Endothelial cell of hepatic sinusoid (primary cell): ENCODE results near the gene ZSWIM7.

Experiments used
- in situ Hi-C: cut with HindIII; loops from 2 replicates; pipeline ENCODE4 v1.10.0; 2017; ENCODE audit warnings: low sequenced_read_pairs

The ZSWIM7 gene, protein sequence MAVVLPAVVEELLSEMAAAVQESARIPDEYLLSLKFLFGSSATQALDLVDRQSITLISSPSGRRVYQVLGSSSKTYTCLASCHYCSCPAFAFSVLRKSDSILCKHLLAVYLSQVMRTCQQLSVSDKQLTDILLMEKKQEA

DNA sequence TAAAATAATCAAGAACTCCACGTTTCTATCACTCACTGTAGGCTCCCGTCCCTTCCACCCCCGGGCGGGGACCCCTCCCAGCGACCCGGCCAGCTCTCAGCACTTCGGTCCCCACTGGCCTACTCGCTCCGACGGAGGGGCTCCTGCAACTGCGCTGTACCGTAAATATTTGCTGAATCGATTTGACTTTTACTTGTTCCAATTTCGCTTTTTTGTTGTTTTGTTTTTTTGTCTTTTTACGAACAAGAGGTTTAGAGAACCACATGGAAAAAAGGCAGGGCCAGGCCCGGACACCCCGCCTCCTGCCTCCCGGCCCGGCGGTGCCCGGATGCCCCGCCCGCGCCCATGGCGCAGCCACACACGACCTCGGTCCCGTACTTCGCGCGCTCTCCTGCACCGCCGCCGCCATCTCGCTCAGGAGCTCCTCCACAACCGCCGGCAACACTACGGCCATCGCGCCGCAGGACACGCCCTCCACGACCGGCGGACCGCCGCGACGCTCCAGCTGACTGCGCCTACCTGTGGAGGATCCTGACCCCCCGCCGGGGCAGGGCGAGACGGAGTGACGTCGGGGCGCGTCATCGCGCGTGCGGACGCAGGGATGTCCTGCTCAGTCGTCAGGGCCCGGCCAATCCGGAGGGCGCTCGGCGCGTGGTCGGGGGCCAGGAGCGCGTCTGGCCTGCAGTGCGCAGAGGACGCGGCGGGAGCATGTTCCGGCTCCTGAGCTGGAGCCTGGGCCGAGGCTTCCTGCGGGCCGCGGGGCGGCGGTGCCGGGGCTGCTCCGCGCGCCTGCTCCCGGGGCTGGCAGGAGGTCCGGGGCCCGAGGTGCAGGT lies at the start of gene ZSWIM7, which contains the start of gene TTC19:
Gene ZSWIM7, minus strand, starts transcription at position 564 of the 833 bp plus-strand sequence. Its CDS starts 110 bp downstream, at position 454.
Gene TTC19, plus strand, starts transcription at position 684 of the 833 bp plus-strand sequence. Its CDS starts 25 bp downstream, at position 709.
- in situ Hi-C loops: no loop called here

DNA sequence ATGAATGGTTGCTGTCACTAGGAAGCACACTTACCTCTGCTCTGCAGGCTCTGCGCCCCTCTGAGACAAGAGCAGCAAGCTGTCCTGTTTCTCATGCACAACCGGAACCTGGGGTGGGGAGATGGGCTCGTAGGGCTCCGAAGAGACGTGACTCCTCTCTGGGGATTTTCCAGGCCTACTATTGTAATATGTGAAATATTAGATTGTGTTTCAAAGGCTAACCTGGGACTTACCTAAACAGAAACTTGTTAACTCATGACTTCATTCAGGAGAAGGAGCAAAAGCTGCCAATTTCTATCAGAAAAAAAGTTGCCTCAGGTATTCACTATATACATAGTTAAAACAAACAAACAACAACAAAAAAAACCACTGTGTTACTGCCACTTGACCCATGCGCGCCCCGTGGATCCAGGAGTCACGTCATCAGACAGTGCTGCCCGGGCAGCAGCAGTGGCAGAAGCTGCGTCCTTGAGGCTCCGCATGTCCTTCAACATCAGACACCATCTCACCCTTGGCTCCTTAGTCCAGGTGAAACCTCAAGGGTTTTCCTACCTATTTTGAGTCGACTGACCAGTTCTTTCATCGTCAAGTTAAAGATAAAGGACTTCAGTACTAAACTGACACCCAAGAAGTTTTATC lies 49.4 kb upstream of the ZSWIM7 start:
- in situ Hi-C loops: no loop called here

DNA sequence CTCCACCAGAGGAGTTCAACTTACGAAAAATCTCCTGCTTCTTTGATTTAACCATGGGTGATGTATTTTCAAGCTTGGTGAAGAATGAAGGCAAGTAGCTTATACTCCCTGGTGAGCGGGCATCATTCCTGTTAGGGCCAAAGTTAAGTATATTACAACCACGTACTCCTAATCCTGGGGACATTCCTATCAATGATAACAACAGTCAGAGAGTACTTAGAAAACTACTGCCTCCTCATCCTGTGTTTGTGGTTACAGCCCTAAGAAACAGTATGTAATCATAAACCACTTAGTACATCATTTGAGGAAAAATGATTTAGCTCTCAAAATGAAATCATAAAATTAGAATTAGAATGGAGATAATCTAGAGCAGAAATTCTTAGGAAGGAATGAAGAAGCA lies 47.5 kb upstream of the ZSWIM7 start:
- in situ Hi-C loops: no loop called here

DNA sequence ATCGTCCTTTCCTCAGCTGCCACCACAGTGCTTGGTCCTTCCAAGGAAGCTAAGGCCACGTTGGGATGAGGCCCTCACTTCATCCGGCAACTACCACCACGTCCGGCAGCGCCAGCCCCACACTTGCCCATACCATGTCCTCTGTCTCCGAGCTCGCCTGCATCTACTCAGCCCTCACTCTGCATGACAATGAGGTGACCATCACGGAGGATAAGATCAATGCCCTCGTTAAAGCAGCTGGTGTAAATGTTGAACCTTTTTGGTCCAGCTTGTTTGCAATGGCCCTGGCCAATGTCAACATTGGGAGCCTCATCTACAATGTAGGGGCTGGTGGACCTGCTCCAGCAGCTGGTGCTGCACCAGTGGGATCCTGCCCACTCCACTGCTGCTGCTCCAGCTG lies 45.0 kb upstream of the ZSWIM7 start:
- in situ Hi-C loops: no loop called here

DNA sequence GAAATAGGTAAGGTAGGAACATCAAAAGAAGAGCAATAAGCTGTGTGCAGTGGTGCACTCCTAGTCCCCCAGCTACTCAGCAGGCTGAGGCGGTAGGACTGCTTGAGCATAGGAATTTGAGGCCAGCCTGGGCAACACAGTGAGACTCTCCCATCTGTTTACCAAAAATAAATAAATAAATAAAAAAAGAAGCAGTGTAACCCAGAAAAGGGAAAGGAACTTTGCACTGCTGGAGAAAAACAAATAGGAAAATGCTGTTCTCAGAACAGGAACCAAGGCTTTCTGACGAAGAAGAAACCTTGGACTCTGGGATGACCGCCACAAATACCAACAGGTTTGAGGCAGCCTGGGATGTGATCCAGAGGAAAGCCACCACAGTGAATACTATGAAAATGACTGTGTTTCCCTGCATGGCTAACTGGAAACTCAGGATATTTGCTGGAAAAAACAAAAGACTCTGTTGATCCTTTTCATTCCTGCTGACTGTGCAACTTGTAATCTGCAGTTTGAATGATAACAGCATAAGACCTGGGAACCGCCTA lies 41.3 kb upstream of the ZSWIM7 start:
- in situ Hi-C loops: no loop called here

DNA sequence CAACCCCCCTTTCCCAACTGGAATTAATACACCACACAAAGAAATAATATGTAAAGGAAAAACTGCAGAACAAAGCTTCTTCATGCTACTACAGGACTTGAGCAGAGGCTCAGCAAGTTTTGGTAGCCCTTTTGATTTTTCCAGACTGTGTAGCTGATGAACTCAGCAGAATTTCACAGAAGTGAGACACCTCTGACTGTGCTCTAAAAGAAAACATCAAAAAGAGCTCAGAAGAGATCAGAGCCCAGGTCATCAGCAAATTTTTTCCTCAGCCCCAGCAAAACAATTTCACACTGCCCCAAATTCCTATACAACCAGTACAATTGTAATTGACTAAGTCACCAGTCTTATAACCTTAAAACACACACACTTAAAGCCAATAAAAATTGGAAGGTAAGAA lies 38.1 kb upstream of the ZSWIM7 start:
- in situ Hi-C loops: loop anchor here (5.0 kb wide), 1 partner anchor 105 kb away; no protein-coding TSS in a partner anchor

DNA sequence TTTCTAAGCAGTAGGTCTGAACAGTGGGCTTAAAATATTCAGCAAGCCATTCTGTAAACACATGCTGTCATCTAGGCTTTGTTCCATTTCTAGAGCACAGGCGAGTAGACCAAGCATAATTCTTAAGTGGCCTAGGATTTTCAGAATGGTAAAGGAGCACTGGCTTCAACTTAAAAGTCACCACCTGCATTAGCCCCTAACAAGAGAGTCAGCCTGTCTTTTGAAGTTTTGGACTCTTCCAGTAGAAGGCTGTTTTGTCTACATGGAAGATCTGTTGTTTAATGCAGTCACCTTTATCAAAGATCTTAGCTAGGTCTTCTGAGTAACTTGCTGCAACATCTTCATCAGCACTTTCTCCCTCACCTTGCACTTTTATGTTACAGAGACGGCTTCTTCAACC lies 36.8 kb upstream of the ZSWIM7 start:
- in situ Hi-C loops: loop anchor here (5.0 kb wide), 1 partner anchor 106 kb away; no protein-coding TSS in a partner anchor

DNA sequence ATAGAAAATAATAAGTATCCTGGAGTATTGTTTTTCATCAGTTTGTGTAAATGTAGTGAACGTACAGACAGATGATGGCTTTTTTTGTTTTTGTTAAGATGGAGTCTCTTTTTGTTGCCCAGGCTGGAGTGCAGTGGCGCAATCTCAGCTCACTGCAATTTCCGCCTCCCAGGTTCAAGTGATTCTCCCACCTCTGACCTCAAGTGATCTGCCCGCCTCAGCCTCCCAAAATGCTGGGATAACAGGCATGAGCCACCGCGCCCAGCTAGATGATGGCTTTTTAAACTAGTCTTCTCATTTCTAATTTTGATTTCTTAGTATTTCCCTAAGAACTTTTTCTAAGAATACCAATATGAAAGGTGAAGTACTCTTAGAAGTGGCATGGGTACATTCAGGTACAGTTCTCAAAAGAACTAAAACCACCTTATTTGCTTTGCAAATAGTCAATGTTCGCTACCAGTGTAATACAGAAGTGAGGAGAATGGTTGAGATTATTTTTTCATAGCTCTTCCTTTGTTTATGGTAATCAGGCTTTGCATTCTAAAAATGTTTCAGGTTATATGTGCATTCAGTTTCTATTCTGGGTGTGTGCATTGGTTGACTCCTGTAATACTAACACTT lies 34.3 kb upstream of the ZSWIM7 start:
- in situ Hi-C loops: no loop called here

DNA sequence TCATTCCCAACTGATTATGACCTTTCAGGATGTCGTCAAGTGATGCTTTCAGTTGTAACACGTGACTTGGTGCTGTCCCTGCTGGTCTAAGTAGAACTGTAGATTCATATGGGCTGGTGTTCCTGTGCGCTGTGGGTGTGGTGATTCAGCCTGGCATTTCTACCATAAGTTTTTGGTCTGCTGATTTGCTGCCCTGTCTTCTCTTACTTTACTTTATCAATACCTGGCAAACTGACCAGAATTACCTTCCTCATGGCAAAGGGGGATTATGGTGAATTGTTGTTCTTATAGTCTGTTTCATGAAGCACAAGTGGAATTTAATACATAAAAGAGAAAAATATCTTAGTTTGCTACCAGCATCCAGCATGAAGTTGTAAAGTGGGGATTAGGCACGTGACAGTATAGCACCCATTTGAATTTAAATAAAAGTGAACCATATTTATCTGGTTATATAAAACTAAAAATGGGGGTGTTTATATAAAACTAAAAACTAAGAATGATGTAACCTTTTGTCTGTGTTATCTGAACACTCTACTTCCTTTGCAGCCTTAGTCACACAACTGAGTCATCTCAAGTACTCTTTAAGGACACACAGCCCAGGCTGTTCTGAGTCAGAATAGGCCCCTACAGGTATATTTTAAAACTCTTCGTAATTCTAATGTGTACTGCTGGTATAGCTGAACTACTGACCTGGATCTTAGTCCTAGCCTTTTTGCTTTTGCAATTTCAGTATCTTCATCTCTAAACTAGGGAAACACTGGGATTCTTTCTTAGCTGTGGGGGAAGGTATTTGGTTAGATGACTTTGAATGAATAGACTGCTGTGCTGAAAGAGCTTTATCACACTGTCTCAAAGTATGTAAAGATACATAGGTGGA lies 28.4 kb upstream of the ZSWIM7 start:
- in situ Hi-C loops: no loop called here

DNA sequence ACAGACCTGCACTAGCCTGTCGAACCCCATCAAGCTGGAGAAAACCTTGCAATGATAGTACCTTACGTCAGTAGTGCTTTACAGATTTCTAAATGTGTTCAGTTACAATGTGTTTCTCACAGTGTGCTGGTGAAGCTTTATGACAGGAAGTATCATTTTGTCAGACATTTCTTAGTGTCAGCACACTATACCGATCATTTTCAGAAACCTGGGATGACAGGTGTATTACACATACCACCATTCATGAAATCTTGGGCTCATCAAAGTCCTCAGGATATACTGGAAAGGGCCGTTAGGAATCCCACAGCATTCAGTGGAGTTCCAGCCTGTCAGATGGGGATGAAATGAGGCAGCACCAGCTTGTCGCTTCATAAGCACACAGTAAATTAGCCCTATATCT lies 27.4 kb upstream of the ZSWIM7 start:
- in situ Hi-C loops: no loop called here

DNA sequence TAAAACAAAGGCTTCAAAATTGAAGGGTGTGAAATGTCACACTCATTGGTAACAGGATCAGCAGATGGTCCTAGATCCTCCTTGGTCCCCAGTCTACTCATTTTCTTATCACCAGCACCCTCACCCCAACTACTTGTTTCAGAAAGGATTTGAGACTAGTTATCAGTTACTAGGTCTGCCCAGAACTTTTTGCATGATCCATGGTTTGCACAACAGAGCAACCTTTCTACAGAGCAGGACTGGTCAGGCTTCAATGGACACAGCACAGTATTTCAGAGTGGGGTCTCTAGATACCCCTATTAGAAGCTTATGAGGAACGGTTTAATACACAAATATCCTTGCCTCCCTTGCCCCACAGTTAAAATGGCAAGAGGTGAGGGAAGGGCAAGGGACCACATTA lies 25.7 kb upstream of the ZSWIM7 start:
- in situ Hi-C loops: no loop called here

DNA sequence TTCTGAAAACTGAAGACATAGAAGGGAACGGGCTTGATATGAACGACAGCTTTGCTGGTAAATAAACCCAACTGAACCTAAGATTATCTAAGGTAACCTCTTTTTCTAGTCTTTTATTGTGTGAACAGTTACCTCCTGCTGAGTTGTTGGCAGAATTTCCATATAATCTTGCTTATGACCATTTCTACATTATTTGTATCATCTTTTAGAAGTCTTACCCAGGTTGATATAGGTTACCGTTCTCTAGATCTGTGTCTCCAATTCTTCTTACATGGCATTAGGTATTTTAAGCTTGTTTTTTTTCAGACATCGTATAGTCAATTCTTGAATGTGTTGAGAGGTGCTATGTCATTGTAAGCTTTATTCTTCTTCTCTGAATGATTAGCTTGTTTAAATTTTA lies 24.4 kb upstream of the ZSWIM7 start:
- in situ Hi-C loops: no loop called here

DNA sequence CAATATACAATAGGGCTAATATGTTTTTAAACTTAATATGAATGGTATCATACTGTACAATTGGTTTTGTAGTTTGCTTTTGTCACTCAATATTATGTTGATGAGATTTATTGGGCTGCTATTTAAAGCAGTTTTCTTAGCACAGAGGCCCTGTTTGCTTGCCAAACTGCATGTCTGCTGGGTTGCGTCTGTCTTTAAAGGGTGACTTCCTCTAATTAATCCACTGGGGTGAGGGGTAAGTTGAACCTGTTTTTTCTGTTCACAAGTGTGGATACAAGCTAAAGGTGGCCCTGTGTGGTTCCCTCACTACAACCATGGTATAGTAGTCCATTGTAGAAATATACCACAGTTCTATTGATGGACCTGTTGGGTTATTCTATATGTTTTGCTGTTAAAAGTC lies 19.8 kb upstream of the ZSWIM7 start:
- in situ Hi-C loops: no loop called here

DNA sequence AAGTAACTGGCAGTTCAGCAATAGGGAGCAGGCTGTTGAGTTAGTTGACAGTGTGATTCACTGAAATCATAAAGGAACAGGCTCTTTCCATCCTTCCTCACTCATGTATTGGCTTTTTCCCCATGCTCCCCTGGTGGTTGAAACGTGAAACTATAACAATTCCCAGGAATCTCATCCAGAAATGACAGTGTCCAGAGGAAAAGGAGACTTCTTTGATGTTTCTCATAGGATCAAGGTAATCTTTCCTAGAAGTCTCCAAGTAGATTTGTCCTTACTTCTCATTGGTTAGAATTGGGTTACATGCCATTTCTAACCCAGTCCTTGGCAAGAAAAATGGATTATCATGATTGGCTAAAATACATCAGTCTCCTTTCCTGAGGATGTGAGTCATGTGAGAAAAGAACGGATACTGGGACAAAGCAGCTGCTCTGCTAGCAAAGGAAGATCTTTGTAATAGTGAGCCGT lies 14.5 kb upstream of the ZSWIM7 start:
- in situ Hi-C loops: loop anchor here (5.0 kb wide), 1 partner anchor 67 kb away; the partner anchor contains the start of gene ADORA2B

DNA sequence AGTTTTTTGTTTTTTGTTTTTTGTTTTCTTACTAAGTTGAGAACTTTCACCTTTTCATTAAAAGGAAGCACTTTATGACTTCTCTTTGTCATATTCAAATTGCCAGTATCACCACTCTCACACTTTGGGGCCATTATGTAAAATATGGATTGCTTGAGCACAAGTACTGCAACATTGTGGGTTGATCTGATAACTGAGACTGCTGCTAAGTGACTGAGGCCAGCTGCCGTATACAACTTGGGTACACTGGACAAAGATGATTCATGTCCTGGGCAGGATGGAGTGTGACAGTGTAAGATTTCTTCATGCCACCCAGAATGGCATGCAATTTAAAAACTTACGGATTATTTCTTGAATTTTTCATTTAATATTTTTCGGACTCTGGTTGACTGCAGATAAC lies 7.9 kb upstream of the ZSWIM7 start:
- in situ Hi-C loops: no loop called here

DNA sequence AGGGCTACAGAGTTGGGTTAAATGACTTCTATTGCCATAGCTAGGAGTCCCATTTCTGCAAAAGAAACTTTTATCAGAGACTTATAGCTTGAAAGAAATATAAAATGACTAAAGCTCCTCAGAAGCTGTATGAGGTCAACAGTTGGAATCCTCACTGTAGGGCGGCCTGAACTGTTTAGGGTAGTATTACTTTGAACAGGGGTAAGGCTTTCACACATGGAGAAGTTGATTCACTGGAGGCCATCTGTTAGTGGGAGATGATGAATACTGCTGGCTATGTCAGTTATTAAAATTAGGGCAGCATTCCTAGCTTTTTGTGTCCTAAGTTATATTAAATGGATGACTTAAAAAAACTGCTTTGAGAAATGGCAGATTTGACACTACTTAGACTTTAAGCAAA lies 6.1 kb upstream of the ZSWIM7 start:
- in situ Hi-C loops: no loop called here

DNA sequence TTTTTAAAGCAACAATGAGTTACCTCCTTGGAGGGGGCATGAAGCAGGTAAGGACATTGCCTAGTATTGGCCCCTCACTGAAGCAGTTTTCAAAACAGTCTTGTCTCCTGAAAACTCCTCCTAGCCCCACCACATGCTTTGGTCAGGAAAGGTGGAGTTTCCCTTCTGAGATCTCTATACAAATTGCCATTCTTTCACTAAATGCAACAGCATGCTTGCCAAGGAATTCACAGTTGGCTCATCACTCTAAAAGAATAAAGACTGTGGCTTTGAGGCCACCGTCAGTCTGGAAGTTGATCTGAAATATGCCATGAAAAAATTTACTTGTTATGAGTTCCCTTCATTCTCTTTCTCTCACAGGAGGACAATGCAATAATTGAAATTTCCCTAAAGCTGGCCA lies 4.3 kb upstream of the ZSWIM7 start:
- in situ Hi-C loops: no loop called here

DNA sequence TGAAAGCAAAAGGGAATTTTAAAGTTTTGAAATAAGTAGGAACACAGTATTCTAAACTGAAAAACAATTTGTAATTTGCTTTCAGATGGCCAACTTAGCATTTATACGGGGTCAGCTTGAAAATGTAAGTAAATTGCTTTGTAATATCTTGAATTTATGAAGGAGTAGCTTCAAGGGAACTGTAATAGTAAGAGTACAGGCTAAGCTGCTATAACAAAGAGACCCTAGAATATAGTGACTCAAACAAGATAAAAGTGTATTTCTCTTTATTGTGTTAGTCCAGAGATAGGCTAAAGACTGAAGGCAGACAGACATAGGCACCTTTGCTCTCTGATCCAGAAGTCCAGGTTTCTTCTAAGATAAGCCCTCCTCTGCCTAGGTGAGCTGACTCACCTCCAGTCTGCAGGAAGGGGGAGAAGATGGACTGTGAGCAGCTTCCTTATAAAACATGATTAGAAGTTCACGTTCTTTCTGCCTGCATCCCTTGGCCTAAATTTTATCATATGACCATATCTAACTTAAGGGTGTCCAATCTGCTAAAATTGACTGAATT lies 3.3 kb upstream of the ZSWIM7 start:
- in situ Hi-C loops: no loop called here

DNA sequence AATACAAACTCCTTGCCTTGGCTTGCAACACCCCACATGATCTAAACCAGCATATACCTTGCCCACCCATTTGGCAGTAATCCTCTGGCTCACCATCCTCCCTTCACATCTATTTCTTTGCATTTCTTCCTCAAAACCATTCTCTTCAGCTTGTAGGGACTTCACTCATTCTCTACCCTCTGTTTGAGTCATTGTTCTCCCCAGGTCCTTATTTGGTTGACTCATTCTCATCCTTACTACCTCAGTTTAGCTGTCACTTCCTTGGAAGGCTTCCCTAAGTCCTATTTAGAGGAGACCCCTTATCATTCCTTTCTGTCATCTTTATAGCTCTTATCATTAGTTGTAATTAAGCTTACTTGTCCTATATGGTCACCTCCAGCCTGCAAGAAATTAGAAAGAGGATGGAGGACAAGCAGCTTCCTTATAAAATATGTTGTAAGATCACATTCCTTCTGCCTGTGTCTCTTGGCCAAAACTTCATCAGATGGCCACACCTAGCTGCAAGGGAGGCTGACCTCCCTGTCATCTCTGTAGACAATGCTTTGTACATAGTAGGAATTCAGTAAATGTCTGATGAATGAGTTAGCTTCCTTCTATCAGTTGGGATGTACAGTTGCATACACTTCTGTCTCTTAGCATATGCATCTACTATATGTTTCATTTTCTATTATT lies 1.9 kb upstream of the ZSWIM7 start:
- in situ Hi-C loops: no loop called here
